ENCODE measurements around the gene DCP2.

DCP2 gene

DNA sequence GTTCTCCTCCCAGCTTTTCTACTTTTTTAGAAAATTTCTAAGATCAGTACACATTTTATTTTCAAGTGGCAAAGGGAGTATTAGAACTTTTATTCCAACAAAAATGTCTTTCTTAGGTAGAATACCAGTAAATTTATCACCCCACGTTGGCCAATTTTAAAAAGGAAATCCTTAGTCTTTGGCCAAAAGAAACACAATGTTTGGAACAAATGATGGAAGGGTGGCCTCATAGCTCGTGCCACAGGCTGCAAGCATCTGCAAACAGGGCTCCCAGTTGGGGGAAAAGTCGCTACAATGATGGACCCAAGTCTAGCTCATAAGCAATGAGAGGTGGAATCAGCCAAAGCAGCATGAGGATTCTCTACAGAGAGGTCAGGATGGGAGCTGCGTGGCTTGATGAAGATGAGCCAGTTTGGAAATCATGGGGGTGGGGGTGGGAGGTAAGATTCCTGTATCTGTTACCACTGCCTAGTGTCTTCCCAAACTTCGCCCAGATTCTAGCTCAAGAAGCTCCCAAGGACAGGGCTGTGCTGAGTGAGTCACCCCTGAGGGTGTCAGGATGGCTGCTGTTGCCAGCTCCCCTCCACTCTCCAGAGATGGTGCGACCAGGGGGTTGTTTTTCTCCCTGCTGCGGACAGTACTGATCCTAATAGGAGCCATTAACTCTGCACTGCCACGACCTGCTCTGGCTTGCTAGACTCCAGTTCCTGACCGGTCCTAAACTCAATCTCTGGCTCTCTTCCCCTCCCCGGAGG lies 75.6 kb downstream of the DCP2 start:
- no peak for TF ChIP-seq POLR2A (IDR thresholded peaks at IDR 0.05; ENCODE audit: extremely low read depth, insufficient read length)
- TF ChIP-seq, protein P1, sequence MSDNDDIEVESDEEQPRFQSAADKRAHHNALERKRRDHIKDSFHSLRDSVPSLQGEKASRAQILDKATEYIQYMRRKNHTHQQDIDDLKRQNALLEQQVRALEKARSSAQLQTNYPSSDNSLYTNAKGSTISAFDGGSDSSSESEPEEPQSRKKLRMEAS (IDR thresholded peaks at IDR 0.05; ENCODE audit: low read depth, low read length) = no peak
- no peak for TF ChIP-seq MYC (IDR thresholded peaks at IDR 0.05; ENCODE audit: low read depth, low read length)
- TF ChIP-seq, protein P2, sequence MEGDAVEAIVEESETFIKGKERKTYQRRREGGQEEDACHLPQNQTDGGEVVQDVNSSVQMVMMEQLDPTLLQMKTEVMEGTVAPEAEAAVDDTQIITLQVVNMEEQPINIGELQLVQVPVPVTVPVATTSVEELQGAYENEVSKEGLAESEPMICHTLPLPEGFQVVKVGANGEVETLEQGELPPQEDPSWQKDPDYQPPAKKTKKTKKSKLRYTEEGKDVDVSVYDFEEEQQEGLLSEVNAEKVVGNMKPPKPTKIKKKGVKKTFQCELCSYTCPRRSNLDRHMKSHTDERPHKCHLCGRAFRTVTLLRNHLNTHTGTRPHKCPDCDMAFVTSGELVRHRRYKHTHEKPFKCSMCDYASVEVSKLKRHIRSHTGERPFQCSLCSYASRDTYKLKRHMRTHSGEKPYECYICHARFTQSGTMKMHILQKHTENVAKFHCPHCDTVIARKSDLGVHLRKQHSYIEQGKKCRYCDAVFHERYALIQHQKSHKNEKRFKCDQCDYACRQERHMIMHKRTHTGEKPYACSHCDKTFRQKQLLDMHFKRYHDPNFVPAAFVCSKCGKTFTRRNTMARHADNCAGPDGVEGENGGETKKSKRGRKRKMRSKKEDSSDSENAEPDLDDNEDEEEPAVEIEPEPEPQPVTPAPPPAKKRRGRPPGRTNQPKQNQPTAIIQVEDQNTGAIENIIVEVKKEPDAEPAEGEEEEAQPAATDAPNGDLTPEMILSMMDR (IDR thresholded peaks at IDR 0.05; ENCODE audit: low read depth, low read length) = no peak
- H3K4me3 ChIP-seq (ENCODE audit: low read depth, low read length) = no peak overlapping the region
- no peak for DNase-seq (ENCODE audit: low read depth)

DNA sequence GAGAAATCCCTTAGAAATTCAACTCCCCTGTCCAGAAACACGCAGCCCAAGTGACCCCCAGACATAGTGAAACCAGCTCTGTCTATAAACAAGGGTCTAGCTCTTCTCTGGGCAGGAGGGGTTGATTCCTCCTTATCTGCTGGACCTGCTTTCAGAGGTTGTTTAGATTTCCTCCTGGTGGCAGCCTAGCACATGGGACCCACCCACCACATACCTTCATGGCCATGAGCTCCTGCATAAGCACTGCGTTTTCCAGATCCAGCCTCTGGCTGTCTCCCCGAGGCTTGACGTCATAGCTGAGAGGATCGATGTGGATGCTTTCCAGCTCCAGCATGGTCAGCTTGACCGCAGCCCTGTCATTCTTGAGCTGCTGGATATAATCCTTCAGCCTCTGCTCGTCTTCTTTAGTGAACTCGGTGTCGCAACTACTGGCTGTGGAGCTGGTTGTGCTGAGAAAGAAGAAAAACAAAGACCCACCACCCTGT lies 77.0 kb downstream of the DCP2 start:
- TF ChIP-seq, protein P2 (IDR thresholded peaks at IDR 0.05; ENCODE audit: low read depth, low read length) = no peak
- TF ChIP-seq POLR2A (IDR thresholded peaks at IDR 0.05; ENCODE audit: extremely low read depth, insufficient read length) (no peak), MYC (IDR thresholded peaks at IDR 0.05; ENCODE audit: low read depth, low read length) (no peak)
- TF ChIP-seq, protein P1 (IDR thresholded peaks at IDR 0.05; ENCODE audit: low read depth, low read length) = no peak
- no peak for DNase-seq (ENCODE audit: low read depth)
- H3K4me3 ChIP-seq (ENCODE audit: low read depth, low read length) = no peak overlapping the region

DNA sequence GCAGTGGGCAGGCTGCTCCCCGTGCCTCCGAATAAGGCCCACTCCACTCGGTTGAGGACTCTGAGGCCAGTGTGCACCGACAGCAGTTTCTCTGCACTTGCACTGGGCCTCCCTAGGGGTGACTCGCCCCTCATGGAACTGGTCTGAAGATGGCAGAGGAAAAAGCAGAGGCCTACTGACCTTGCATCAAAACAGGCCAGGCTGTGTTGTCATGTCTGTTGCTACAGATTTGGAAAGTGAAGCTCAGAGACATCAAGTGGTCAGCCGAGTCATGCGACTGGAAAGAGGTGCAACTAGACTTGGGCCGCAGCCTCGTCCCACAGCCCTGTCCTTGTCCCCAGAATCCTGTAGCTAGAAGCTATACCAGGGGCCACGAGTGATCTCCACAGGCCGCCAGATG lies 78.3 kb downstream of the DCP2 start:
- no peak for TF ChIP-seq POLR2A (IDR thresholded peaks at IDR 0.05; ENCODE audit: extremely low read depth, insufficient read length)
- no peak for TF ChIP-seq MYC (IDR thresholded peaks at IDR 0.05; ENCODE audit: low read depth, low read length)
- TF ChIP-seq, protein P1 (IDR thresholded peaks at IDR 0.05; ENCODE audit: low read depth, low read length) = no peak
- TF ChIP-seq, protein P2 (IDR thresholded peaks at IDR 0.05; ENCODE audit: low read depth, low read length) = no peak
- no peak for DNase-seq (ENCODE audit: low read depth)
- no peak overlapping the region for H3K4me3 ChIP-seq (ENCODE audit: low read depth, low read length)

DNA sequence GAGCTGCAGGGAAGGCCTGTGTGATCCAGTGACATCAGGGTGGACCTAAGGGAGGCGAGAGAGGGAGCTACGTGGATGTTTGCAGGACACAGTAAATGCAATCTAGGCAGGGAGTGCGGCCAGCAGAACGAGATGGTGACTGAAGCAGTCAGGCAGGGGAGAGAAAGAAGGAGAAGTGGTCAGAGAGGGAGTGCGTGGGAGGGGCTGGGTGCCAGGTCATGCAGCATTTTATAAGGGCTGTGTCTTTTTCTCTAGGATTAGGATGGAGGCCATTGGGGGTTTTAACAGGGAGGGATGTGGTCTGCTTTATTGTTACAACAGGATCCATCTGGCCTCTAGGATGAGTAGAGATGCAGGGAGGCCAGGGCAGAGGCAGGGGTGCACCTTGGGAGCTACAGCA lies 80.4 kb downstream of the DCP2 start:
- peak; percentile 89 for DNase-seq (ENCODE audit: low read depth)
- TF ChIP-seq, protein P2 (IDR thresholded peaks at IDR 0.05; ENCODE audit: low read depth, low read length) = no peak
- TF ChIP-seq POLR2A (IDR thresholded peaks at IDR 0.05; ENCODE audit: extremely low read depth, insufficient read length) (no peak), MYC (IDR thresholded peaks at IDR 0.05; ENCODE audit: low read depth, low read length) (no peak)
- TF ChIP-seq, protein P1 (IDR thresholded peaks at IDR 0.05; ENCODE audit: low read depth, low read length) = no peak
- H3K4me3 ChIP-seq (ENCODE audit: low read depth, low read length) = no peak overlapping the region

DNA sequence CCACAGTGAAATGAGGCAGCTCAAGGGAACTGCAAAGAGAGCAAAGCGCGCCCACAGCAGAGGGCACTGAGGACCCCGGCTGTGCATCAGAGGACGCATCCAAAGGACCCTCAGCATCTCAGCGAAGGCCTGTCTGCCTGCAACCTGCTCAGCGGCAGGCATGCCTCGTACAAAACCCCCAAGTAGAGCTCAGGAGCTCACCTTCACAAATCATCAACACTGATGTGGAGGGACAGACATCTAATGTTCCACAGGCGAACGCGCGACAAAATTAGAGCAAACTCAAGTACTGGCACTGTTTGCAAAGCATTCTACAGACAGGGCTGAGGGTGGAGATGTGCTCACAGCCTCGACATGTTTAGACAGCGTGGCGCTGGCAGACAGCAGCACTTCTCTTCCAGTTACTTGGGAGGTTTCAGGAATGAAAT lies 81.0 kb downstream of the DCP2 start:
- no peak for DNase-seq (ENCODE audit: low read depth)
- TF ChIP-seq POLR2A (IDR thresholded peaks at IDR 0.05; ENCODE audit: extremely low read depth, insufficient read length) = no peak
- no peak overlapping the region for H3K4me3 ChIP-seq (ENCODE audit: low read depth, low read length)

DNA sequence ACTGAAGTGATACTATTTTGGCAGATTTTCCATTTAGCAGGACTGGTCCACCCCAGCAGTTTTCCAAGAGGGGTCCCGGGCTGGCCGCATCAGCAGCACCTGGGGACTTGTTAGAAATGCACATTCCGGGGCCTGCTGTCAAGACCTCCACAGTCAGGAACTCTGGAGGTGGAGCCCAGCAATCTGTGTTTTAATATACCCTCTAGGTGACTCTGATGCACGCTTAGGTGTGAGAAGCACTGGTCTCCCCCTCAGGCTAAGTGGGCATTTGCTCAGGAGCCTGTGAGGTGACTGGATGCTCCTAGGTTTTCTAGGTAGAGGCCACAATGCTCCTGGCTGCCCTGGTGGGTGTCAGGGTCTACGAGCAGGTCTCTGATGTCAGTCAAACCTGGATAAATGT lies 81.7 kb downstream of the DCP2 start:
- H3K4me3 ChIP-seq (ENCODE audit: low read depth, low read length) = no peak overlapping the region
- no peak for DNase-seq (ENCODE audit: low read depth)
- TF ChIP-seq, protein P2 (IDR thresholded peaks at IDR 0.05; ENCODE audit: low read depth, low read length) = no peak
- TF ChIP-seq, protein P1 (IDR thresholded peaks at IDR 0.05; ENCODE audit: low read depth, low read length) = no peak
- no peak for TF ChIP-seq POLR2A (IDR thresholded peaks at IDR 0.05; ENCODE audit: extremely low read depth, insufficient read length)
- TF ChIP-seq MYC (IDR thresholded peaks at IDR 0.05; ENCODE audit: low read depth, low read length) = no peak
